ENCODE data around the gene FERMT3.

The FERMT3 gene

GRCh38 chr11:64192434-64192833 lies 14.1 kb upstream of the FERMT3 start:
- no peak for DNase-seq (ENCODE audit: low read depth)
- no peak overlapping the region for H3K4me3 ChIP-seq (ENCODE audit: low read depth, low read length)
- no peak for TF ChIP-seq CTCF (IDR thresholded peaks at IDR 0.05; ENCODE audit: insufficient read depth, low read depth, low read length, missing control alignments)

- no peak for DNase-seq (ENCODE audit: low read depth)
- TF ChIP-seq CTCF (IDR thresholded peaks at IDR 0.05; ENCODE audit: insufficient read depth, low read depth, low read length, missing control alignments) = no peak
- no peak overlapping the region for H3K4me3 ChIP-seq (ENCODE audit: low read depth, low read length)
Observed at GRCh38 chr11:64196626-64197025, 9.9 kb upstream of the FERMT3 start.

- no peak for TF ChIP-seq CTCF (IDR thresholded peaks at IDR 0.05; ENCODE audit: insufficient read depth, low read depth, low read length, missing control alignments)
- H3K4me3 ChIP-seq (ENCODE audit: low read depth, low read length) = no peak overlapping the region
- DNase-seq (ENCODE audit: low read depth) = no peak
Observed at GRCh38 chr11:64198511-64198910, 8.0 kb upstream of the FERMT3 start.

GRCh38 chr11:64201543-64201942 lies 5.0 kb upstream of the FERMT3 start:
- no peak for TF ChIP-seq CTCF (IDR thresholded peaks at IDR 0.05; ENCODE audit: insufficient read depth, low read depth, low read length, missing control alignments)

GRCh38 chr11:64202992-64203391 lies 3.5 kb upstream of the FERMT3 start:
- DNase-seq (ENCODE audit: low read depth) = no peak
- TF ChIP-seq CTCF (IDR thresholded peaks at IDR 0.05; ENCODE audit: insufficient read depth, low read depth, low read length, missing control alignments) = no peak

More at GRCh38 chr11:64201543-64201942, 5.0 kb upstream of the FERMT3 start:
- DNase-seq (ENCODE audit: low read depth) = no peak
- no peak overlapping the region for H3K4me3 ChIP-seq (ENCODE audit: low read depth, low read length)

GRCh38 chr11:64203421-64204079 lies 3.0 kb upstream of the FERMT3 start:
- no peak for TF ChIP-seq CTCF (IDR thresholded peaks at IDR 0.05; ENCODE audit: insufficient read depth, low read depth, low read length, missing control alignments)
- DNase-seq (ENCODE audit: low read depth) = no peak

More at GRCh38 chr11:64202992-64203391, 3.5 kb upstream of the FERMT3 start:
- no peak overlapping the region for H3K4me3 ChIP-seq (ENCODE audit: low read depth, low read length)

GRCh38 chr11:64204080-64204440 lies 2.5 kb upstream of the FERMT3 start:
- DNase-seq (ENCODE audit: low read depth) = no peak
- TF ChIP-seq CTCF (IDR thresholded peaks at IDR 0.05; ENCODE audit: insufficient read depth, low read depth, low read length, missing control alignments) = no peak
- no peak overlapping the region for H3K4me3 ChIP-seq (ENCODE audit: low read depth, low read length)

More at GRCh38 chr11:64203421-64204079, 3.0 kb upstream of the FERMT3 start:
- no peak overlapping the region for H3K4me3 ChIP-seq (ENCODE audit: low read depth, low read length)
